H4 (cell line): ENCODE results near the gene SPI1. TPM values are rescaled to one million over a fixed set of nuclear protein-coding genes. Genes with fewer than 3 reads are reported as not detected.
A peak's percentile ranks its signal among the peaks of the same experiment; 100 is the strongest.

Experiments
- DNase-seq: peaks from one replicate; pipeline ENCODE4 v3.0.0-alpha.2; 2015; ENCODE audit warnings: low spot score
- total RNA-seq: library from RNA; depleted of rRNA; stranded (reverse); fragments of >200 nt; shearing (Covaris generic); gene quantifications from 2 replicates; pipeline ENCODE4 v1.2.3, GENCODE V29; 2014

SPI1 gene
- total RNA-seq, 1 experiment from 2014 or later: not detected

- DNase-seq: no peak
These were observed 10.6 kb upstream of the SPI1 start for GRCh38 chr11:47388697-47389576.

- no peak for DNase-seq
These were observed 9.8 kb upstream of the SPI1 start for GRCh38 chr11:47387944-47388696.

- DNase-seq: no peak
These were observed 6.2 kb upstream of the SPI1 start for GRCh38 chr11:47384498-47384897.

GRCh38 chr11:47383071-47383470 is 4.7 kb upstream of the SPI1 start:
- no peak for DNase-seq

- no peak for DNase-seq
These were observed 1.7 kb upstream of the SPI1 start for GRCh38 chr11:47380078-47380477.

GRCh38 chr11:47379317-47379716 is 970 bp upstream of the SPI1 start:
- no peak for DNase-seq

GRCh38 chr11:47378836-47379170 is 456 bp upstream of the SPI1 start:
- no peak for DNase-seq

GRCh38 chr11:47377571-47378009 is 757 bp downstream of the SPI1 start:
- DNase-seq: no peak

- no peak for DNase-seq
These were observed 1.6 kb downstream of the SPI1 start for GRCh38 chr11:47376525-47377371.

GRCh38 chr11:47376107-47376524 is 2.2 kb downstream of the SPI1 start:
- DNase-seq: no peak

GRCh38 chr11:47375546-47376085 is 2.7 kb downstream of the SPI1 start:
- no peak for DNase-seq

GRCh38 chr11:47375020-47375419 is 3.3 kb downstream of the SPI1 start:
- DNase-seq: no peak

GRCh38 chr11:47374720-47375019 is 3.7 kb downstream of the SPI1 start:
- DNase-seq: no peak

GRCh38 chr11:47373876-47374719 is 4.2 kb downstream of the SPI1 start:
- DNase-seq: peak; percentile 27

GRCh38 chr11:47372422-47372821 is 5.9 kb downstream of the SPI1 start:
- no peak for DNase-seq

GRCh38 chr11:47369676-47370075 is 8.7 kb downstream of the SPI1 start:
- DNase-seq: no peak

- no peak for DNase-seq
These were observed 12.3 kb downstream of the SPI1 start for GRCh38 chr11:47366020-47366490.

GRCh38 chr11:47361419-47361818 is 16.9 kb downstream of the SPI1 start:
- no peak for DNase-seq

GRCh38 chr11:47360341-47360740 is 18.0 kb downstream of the SPI1 start:
- no peak for DNase-seq

- no peak for DNase-seq
These were observed 18.8 kb downstream of the SPI1 start for GRCh38 chr11:47359586-47359985.

- DNase-seq: no peak
These were observed 19.2 kb downstream of the SPI1 start for GRCh38 chr11:47359162-47359561.
